ENCODE data around the gene THEM4. TPM values are rescaled to one million over a fixed set of nuclear protein-coding genes. Genes with fewer than 3 reads are reported as not detected.

THEM4 gene
- total RNA-seq, 1 experiment from 2014 or later = 41.4 TPM

- Histone ChIP-seq H3K27me3 (ENCODE audit: insufficient read depth, low read depth) (no peaks in the 10 kb centered on the region), H3K4me2 (no peak overlapping the region), H4K20me1 (ENCODE audit: insufficient read depth) (no peaks in the 10 kb centered on the region), H3F3A (ENCODE audit: insufficient read depth, low read depth) (no peaks in the 10 kb centered on the region), H3K27ac (no peak overlapping the region), H3K9me2 (ENCODE audit: insufficient read depth) (no peaks in the 10 kb centered on the region), H3K79me2 (ENCODE audit: low read depth) (no peaks in the 10 kb centered on the region), H3K4me1 (replicated peaks; ENCODE audit: insufficient read depth) (peaks cover 38% of the 10 kb centered on the region), H3K9me3 (ENCODE audit: insufficient read depth, low read depth) (no peaks in the 10 kb centered on the region), H3K4me3 (no peak overlapping the region), H2AFZ (no peak overlapping the region), H3K36me3 (ENCODE audit: low read depth) (no peaks in the 10 kb centered on the region)
- BruUV-seq (replicated peaks) = no TSS peak
- ChIA-PET CTCF (interaction anchor here (0.6 to 1.0 kb wide), 3 partner anchors 10 to 210 kb away, joined by 3 to 4 read pairs (median 4); partner anchors contain the start of gene C2CD4D), POLR2A (ENCODE audit: unreplicated experiment) (interaction anchor here (0.6 kb wide), 2 partner anchors 8 to 66 kb away, joined by 3 to 6 read pairs; no protein-coding TSS in a partner anchor)
- DNase-seq = no peak
- intact Hi-C loops (cut with micrococcal nuclease; ENCODE audit: unreplicated experiment) = loop anchor here (10.0 kb wide), 1 partner anchor 545 kb away; the partner anchor contains the start of gene ZNF687
- TF ChIP-seq EZH2 (IDR thresholded peaks at IDR 0.05; ENCODE audit: low read depth) = no peak
- TF ChIP-seq CTCF (conservative IDR thresholded peaks at IDR 0.05) = no peak
Measured at GRCh38 chr1:151830055-151830454, 79.3 kb downstream of the THEM4 start.

- no peak overlapping the region for H3K4me3 ChIP-seq
- no peaks in the 10 kb centered on the region for H3F3A ChIP-seq (ENCODE audit: insufficient read depth, low read depth)
- POLR2A ChIA-PET (ENCODE audit: unreplicated experiment) = no interaction called here
- H3K4me2 ChIP-seq = no peak overlapping the region
- H3K9me2 ChIP-seq (ENCODE audit: insufficient read depth) = no peaks in the 10 kb centered on the region
- CTCF ChIA-PET = interaction anchor here (0.6 to 0.7 kb wide), 2 partner anchors 14 to 42 kb away, joined by 4 read pairs; no protein-coding TSS in a partner anchor
- no peaks in the 10 kb centered on the region for H3K36me3 ChIP-seq (ENCODE audit: low read depth)
- no peak overlapping the region for H3K27ac ChIP-seq
- H3K4me1 ChIP-seq (replicated peaks; ENCODE audit: insufficient read depth) = peaks cover 38% of the 10 kb centered on the region
- no peaks in the 10 kb centered on the region for H3K79me2 ChIP-seq (ENCODE audit: low read depth)
- no peak for DNase-seq
- H2AFZ ChIP-seq = no peak overlapping the region
- H3K27me3 ChIP-seq (ENCODE audit: insufficient read depth, low read depth) = no peaks in the 10 kb centered on the region
- no TSS peak for BruUV-seq (replicated peaks)
- intact Hi-C loops (cut with micrococcal nuclease; ENCODE audit: unreplicated experiment) = loop anchor here (2.0 to 10.0 kb wide), 2 partner anchors 87 to 545 kb away; partner anchors contain the start of gene ZNF687
- TF ChIP-seq CTCF (conservative IDR thresholded peaks at IDR 0.05) = no peak
- TF ChIP-seq EZH2 (IDR thresholded peaks at IDR 0.05; ENCODE audit: low read depth) = no peak
- no peaks in the 10 kb centered on the region for H3K9me3 ChIP-seq (ENCODE audit: insufficient read depth, low read depth)
- no peaks in the 10 kb centered on the region for H4K20me1 ChIP-seq (ENCODE audit: insufficient read depth)
Measured at GRCh38 chr1:151829352-151830046, 79.8 kb downstream of the THEM4 start.

DNA sequence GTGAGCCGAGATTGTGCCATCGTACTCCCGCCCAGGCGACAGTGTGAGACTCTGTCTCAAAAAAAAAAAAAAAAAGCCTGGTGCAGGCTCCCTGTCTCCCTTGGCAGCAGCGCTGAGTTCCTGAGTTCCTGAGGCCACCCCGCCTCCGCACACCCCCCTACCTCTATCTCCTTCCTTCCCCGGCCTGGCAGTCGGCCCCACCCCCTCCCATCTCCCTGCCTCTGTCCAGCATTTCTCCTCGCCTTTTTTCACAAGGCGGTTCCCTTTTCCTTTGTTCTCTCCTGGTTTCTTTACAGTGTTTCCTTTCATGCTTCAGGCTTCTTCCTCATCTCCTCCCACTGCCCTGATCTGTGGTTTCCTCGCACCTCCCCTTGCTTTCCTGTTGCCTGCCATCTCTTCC, 80.4 kb downstream of the THEM4 start:
- intact Hi-C loops (cut with micrococcal nuclease; ENCODE audit: unreplicated experiment) = loop anchor here (2.0 kb wide), 1 partner anchor 86 kb away; no protein-coding TSS in a partner anchor
- no peak for TF ChIP-seq CTCF (conservative IDR thresholded peaks at IDR 0.05)
- no peak for TF ChIP-seq EZH2 (IDR thresholded peaks at IDR 0.05; ENCODE audit: low read depth)
- Histone ChIP-seq H3K79me2 (ENCODE audit: low read depth) (no peaks in the 10 kb centered on the region), H2AFZ (no peak overlapping the region), H4K20me1 (ENCODE audit: insufficient read depth) (no peaks in the 10 kb centered on the region), H3K4me3 (no peak overlapping the region), H3K27ac (no peak overlapping the region), H3K9me3 (ENCODE audit: insufficient read depth, low read depth) (no peaks in the 10 kb centered on the region), H3K4me1 (replicated peaks; ENCODE audit: insufficient read depth) (peaks cover 38% of the 10 kb centered on the region), H3K36me3 (ENCODE audit: low read depth) (no peaks in the 10 kb centered on the region), H3K27me3 (ENCODE audit: insufficient read depth, low read depth) (no peaks in the 10 kb centered on the region), H3K9me2 (ENCODE audit: insufficient read depth) (no peaks in the 10 kb centered on the region), H3F3A (ENCODE audit: insufficient read depth, low read depth) (no peaks in the 10 kb centered on the region), H3K4me2 (no peak overlapping the region)
- peak in 1 of 2 experiments; percentile 53 for DNase-seq
- ChIA-PET CTCF (no interaction called here), POLR2A (ENCODE audit: unreplicated experiment) (no interaction called here)
- BruUV-seq (replicated peaks) = no TSS peak
